ENCODE results near the gene CDX1.
A peak's percentile ranks its signal among the peaks of the same experiment; 100 is the strongest.

Gene CDX1

GRCh38 chr5:150163547-150164059 is 3.0 kb upstream of the CDX1 start:
- no peak for DNase-seq (ENCODE audit: low spot score)

- no peak for DNase-seq (ENCODE audit: low spot score)
These were observed 2.2 kb upstream of the CDX1 start for GRCh38 chr5:150164211-150164980.

- DNase-seq (ENCODE audit: low spot score): no peak
These were observed 435 bp upstream of the CDX1 start for GRCh38 chr5:150166037-150166649.

DNA sequence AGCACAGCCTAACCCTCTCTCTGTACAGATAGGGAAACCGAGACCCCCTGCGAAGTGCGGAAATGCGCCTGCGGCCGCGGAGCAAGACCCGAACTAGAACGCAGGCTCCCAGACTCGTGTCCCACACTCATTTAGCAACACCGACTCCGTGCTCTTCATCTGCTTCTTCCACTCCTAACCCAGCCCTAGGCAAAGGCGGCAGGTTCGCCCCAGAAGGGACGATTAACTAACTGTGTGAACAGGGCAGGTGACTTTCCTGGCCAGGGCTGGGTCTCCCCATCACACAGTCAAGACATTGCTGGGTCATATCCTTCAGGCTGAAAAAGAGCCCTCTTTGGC is 903 bp downstream of the CDX1 start:
- DNase-seq (ENCODE audit: low spot score): no peak

DNA sequence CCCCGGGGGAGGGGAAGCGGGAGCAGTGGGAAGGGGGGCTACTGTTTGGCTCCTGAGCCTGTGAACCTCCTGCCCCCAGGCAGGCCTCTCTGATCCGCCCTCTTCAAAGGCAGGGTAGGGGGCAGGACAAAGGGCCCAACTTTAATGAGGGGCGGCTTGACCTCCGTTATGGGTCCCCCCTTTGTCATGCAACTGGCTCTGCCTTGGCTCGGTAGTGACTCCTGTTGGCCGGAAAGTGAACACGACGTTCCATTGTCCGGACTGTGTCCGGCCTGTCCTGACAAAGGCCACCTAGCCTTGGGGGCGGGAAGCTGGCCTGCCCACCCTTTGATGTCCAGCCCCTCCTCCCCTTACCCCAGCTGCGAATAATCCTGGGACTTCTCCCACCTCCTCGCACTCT is 1.3 kb downstream of the CDX1 start:
- no peak for DNase-seq (ENCODE audit: low spot score)

GRCh38 chr5:150168864-150169263 is 2.3 kb downstream of the CDX1 start:
- no peak for DNase-seq (ENCODE audit: low spot score)

DNA sequence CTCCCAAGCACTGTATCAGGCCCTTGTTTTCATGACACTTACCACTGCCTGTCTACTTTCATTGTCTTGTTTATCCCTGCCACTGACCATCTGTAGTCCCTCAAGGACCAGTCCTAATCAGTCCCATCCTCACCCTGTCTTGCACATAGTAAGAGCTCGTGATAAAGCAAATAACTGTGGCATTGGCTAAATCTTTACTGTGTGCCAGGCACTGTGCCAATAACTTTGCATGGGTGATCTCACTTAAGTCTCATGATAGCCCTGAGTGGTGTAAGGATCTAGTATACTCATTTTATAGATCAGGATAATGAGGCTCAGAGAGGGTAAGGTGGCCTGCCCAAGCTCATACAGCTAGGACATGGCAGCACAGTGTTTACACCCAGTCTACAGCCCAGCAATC is 5.6 kb downstream of the CDX1 start:
- no peak for DNase-seq (ENCODE audit: low spot score)

- no peak for DNase-seq (ENCODE audit: low spot score)
These were observed 6.0 kb downstream of the CDX1 start for GRCh38 chr5:150172556-150172955.

- DNase-seq (ENCODE audit: low spot score): no peak
These were observed 6.6 kb downstream of the CDX1 start for GRCh38 chr5:150173161-150173560.

DNA sequence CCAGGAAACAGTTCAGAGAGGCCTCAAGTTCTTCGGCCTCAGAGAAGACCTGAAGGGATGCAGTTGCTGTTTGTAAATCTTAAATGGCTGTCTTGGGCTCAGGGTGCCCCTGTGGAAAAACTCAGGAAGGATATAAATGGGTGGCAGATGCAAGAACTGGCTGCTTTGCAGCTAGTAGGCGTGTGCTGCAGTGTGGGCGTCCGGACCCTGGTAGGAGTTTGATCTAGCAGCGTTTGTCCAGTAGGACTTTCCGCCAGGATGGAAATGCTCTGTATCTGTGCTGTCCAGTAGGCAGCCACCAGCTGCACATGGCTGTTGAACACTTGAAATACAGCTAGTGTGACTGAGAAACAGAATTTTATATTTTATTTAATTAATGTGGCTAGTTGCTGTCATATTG is 7.7 kb downstream of the CDX1 start:
- DNase-seq (ENCODE audit: low spot score): no peak

GRCh38 chr5:150175076-150175475 is 8.5 kb downstream of the CDX1 start:
- no peak for DNase-seq (ENCODE audit: low spot score)

GRCh38 chr5:150175536-150175935 is 9.0 kb downstream of the CDX1 start:
- no peak for DNase-seq (ENCODE audit: low spot score)

DNA sequence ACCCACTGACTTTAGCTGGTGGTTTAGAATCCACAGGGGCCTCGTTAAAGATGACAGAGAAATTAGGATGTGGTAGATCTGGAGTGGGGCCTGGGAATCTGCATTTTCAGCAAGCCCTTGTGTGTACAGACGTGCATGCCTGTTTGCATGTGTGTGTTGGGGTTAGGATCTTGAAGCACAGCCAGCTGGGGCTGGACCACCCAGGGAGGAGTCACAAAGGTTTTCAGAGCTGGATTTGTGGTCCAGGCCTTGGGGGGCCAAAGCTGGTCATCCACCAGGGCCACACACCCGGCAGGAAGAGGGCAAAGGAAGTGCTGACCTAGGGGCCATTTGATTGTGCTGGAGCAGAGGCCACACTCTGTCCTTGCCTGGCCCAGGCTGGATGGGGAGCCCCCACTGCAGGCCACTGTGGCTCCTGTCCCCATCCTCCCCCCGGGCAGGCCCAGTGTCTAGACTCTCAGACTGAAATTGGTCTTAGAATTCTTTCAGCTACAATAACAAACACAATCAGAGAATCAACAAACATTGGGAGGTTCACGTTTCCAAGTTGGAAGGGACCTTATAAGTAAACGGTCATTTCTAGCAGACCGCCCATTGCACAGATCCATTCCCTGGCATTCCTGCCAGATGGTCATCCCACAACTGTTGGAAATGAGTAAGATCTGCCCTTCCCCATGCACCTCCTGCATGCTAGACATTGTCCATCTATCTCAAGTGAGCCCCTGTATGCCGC is 10.3 kb downstream of the CDX1 start:
- no peak for DNase-seq (ENCODE audit: low spot score)

GRCh38 chr5:150177721-150178120 is 11.1 kb downstream of the CDX1 start:
- no peak for DNase-seq (ENCODE audit: low spot score)

GRCh38 chr5:150178262-150178661 is 11.7 kb downstream of the CDX1 start:
- no peak for DNase-seq (ENCODE audit: low spot score)

- no peak for DNase-seq (ENCODE audit: low spot score)
These were observed 12.5 kb downstream of the CDX1 start for GRCh38 chr5:150179019-150179620.

DNA sequence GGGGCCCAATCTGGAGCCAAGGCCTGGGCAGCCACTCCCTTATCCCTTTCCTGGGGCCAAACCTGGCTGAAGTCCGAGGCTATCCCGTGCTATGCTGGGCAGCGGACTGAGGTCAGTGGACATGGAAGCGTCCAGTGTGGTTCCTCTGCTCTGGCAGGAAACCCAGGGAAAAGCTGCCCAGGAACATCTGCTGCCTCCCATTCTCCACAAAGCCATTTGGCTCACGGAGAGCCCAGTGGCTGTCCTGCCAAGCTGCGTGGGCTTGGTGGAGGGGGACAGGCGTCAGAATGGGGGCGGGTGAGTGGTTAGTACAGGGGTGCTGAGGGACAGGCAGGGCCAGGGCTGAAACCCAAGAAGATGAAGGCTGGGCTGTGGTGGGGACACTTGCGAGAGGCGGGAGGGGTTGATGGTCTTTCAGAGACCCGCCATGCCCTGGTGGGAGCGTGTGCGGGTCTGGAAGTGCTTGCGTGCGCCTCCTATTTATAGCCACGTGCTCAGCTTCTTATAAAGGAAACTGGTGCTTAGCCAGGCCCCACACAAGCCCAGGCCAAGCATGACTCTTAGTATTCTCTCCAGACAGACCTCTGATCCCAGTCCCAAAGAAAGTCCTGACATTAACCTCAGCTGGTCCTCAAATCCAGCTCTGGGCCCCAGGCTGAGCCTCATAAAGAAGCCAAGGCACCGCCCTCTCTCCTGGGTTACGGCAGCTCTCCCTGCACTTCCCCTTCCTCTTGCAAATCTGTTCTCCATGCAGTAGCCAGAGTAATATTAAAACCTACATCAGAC is 13.9 kb downstream of the CDX1 start:
- DNase-seq (ENCODE audit: low spot score): peak; percentile 77

GRCh38 chr5:150181027-150181426 is 14.4 kb downstream of the CDX1 start:
- DNase-seq (ENCODE audit: low spot score): no peak

DNA sequence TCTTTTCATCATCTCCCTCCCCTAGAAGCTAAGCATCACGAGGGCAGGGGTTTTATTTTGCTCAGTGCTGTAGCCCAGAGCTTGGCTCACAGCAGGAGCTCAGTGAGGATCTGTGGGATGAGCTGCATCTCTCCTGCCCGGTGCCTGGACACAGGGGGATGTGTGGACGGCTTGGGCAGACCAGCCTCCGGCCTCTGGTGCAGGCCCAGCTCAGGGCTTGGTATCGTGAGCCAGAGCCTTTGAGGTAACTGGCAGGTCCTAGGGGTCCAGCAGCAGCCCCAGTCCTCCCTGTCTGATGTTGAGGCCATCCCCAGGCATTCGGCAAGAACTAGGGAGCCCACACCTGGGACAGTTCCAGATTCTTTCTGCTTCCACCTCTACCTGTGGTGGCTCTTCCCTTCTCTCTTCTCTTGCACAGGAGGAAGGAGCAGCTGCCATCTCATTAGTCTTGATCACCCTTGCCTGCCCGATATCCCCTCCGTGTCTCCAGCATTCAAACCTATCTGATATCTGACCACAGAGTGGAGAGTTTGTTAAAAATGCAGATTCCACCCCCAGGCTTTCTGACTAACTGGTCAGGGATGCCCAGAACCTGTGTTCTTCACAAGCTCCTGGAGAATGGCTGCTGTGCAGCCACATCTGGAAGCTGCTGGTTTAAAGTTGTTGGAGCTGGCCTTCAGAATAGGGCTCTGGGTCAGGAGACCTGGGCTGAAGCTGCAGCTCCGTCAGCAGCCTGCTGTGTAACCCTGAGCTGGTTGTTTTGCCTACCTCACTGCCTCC is 15.4 kb downstream of the CDX1 start:
- no peak for DNase-seq (ENCODE audit: low spot score)

GRCh38 chr5:150182774-150183173 is 16.2 kb downstream of the CDX1 start:
- no peak for DNase-seq (ENCODE audit: low spot score)

DNA sequence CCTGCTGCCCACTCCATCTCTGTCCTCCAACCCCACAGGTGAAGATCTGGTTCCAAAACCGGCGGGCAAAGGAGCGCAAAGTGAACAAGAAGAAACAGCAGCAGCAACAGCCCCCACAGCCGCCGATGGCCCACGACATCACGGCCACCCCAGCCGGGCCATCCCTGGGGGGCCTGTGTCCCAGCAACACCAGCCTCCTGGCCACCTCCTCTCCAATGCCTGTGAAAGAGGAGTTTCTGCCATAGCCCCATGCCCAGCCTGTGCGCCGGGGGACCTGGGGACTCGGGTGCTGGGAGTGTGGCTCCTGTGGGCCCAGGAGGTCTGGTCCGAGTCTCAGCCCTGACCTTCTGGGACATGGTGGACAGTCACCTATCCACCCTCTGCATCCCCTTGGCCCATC is 16.9 kb downstream of the CDX1 start:
- no peak for DNase-seq (ENCODE audit: low spot score)
